NCI-H146 (cell line): ENCODE results near the gene APLNR.
A peak's percentile ranks its signal among the peaks of the same experiment; 100 is the strongest.

ENCODE experiments used
- DNase-seq: peaks from one replicate; lab custom pipeline; 2025; lab: John Stamatoyannopoulos, UW

The APLNR gene

GRCh38 chr11:57251491-57252104 is 14.5 kb upstream of the APLNR start:
- no peak for DNase-seq

- DNase-seq, result no peak
These were observed 14.0 kb upstream of the APLNR start for GRCh38 chr11:57251037-57251436.

- peak; percentile 12 for DNase-seq
These were observed 12.6 kb upstream of the APLNR start for GRCh38 chr11:57249384-57250319.

GRCh38 chr11:57248780-57249383 is 11.8 kb upstream of the APLNR start:
- DNase-seq, result peak; percentile 23

- DNase-seq, result no peak
These were observed 7.9 kb upstream of the APLNR start for GRCh38 chr11:57244911-57245310.

GRCh38 chr11:57241353-57241972 is 4.4 kb upstream of the APLNR start:
- DNase-seq, result no peak

GRCh38 chr11:57240757-57241156 is 3.7 kb upstream of the APLNR start:
- no peak for DNase-seq

GRCh38 chr11:57240007-57240406 is 3.0 kb upstream of the APLNR start:
- no peak for DNase-seq

- no peak for DNase-seq
These were observed 2.3 kb upstream of the APLNR start for GRCh38 chr11:57239348-57239747.

GRCh38 chr11:57235761-57236703 is 1.0 kb downstream of the APLNR start:
- DNase-seq, result no peak

GRCh38 chr11:57233702-57234101 is 3.3 kb downstream of the APLNR start:
- no peak for DNase-seq

- DNase-seq, result no peak
These were observed 5.4 kb downstream of the APLNR start for GRCh38 chr11:57231539-57232253.

GRCh38 chr11:57230791-57231538 is 6.1 kb downstream of the APLNR start:
- no peak for DNase-seq

GRCh38 chr11:57230316-57230715 is 6.7 kb downstream of the APLNR start:
- DNase-seq, result no peak

GRCh38 chr11:57228600-57228999 is 8.4 kb downstream of the APLNR start:
- DNase-seq, result no peak

- no peak for DNase-seq
These were observed 12.5 kb downstream of the APLNR start for GRCh38 chr11:57224537-57224936.

- DNase-seq, result no peak
These were observed 12.9 kb downstream of the APLNR start for GRCh38 chr11:57224128-57224527.

GRCh38 chr11:57223601-57224000 is 13.4 kb downstream of the APLNR start:
- no peak for DNase-seq

- DNase-seq, result no peak
These were observed 14.8 kb downstream of the APLNR start for GRCh38 chr11:57222239-57222638.

GRCh38 chr11:57219021-57219627 is 17.9 kb downstream of the APLNR start:
- DNase-seq, result no peak
